ENCODE results near the gene DUOXA2. TPM values are rescaled to one million over a fixed set of nuclear protein-coding genes. Genes with fewer than 3 reads are reported as not detected.

Gene DUOXA2
- total RNA-seq, 1 experiment from 2014 or later, result not detected

DNA sequence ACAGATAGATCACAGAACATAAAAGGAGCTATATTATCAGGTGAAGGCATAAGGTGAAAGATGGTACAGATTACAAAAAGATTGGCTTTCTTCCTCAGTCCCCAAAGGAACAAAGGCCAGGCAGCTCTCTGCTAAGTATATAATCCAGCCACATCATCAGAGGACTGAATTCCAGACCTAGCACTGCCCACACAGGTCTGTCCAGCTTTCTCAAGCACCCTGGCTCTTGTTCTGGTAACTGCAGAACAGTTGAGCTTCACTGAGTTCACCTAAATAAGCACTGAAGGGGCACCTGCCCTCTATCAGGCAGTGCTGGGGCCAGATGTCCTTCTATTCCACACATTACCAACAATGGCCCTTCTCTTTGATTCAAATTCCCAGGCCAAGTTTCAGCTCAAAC is 9.3 kb downstream of the DUOXA2 start:
- BruUV-seq (replicated peaks), result no TSS peak
- in situ Hi-C loops (cut with HindIII; ENCODE audit: low pct_unique_long_range_greater_than_20kb, low sequenced_read_pairs) (no loop called here), intact Hi-C loops (cut with micrococcal nuclease; ENCODE audit: unreplicated experiment) (no loop called here)
- no peaks in the 10 kb centered on the region for H3K9me3 ChIP-seq (ENCODE audit: control insufficient read depth, insufficient read depth, low read depth, low read length)
- H3K36me3 ChIP-seq (ENCODE audit: control insufficient read depth, insufficient read depth, low read length), result no peaks in the 10 kb centered on the region
- ATAC-seq (no peak), DNase-seq (ENCODE audit: low read depth, low spot score) (no peak)
- no peaks in the 10 kb centered on the region for H3K4me1 ChIP-seq (ENCODE audit: control insufficient read depth, insufficient read depth, low read length)
- TF ChIP-seq, protein P1, sequence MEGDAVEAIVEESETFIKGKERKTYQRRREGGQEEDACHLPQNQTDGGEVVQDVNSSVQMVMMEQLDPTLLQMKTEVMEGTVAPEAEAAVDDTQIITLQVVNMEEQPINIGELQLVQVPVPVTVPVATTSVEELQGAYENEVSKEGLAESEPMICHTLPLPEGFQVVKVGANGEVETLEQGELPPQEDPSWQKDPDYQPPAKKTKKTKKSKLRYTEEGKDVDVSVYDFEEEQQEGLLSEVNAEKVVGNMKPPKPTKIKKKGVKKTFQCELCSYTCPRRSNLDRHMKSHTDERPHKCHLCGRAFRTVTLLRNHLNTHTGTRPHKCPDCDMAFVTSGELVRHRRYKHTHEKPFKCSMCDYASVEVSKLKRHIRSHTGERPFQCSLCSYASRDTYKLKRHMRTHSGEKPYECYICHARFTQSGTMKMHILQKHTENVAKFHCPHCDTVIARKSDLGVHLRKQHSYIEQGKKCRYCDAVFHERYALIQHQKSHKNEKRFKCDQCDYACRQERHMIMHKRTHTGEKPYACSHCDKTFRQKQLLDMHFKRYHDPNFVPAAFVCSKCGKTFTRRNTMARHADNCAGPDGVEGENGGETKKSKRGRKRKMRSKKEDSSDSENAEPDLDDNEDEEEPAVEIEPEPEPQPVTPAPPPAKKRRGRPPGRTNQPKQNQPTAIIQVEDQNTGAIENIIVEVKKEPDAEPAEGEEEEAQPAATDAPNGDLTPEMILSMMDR (IDR thresholded peaks at IDR 0.05), result no peak
- TF ChIP-seq SIN3A (IDR thresholded peaks at IDR 0.05; ENCODE audit: borderline replicate concordance, insufficient read depth, low read depth, low read length), result no peak
- TF ChIP-seq POLR2AphosphoS5 (IDR thresholded peaks at IDR 0.05; ENCODE audit: low read depth, low read length), result no peak
- TF ChIP-seq, protein P2, sequence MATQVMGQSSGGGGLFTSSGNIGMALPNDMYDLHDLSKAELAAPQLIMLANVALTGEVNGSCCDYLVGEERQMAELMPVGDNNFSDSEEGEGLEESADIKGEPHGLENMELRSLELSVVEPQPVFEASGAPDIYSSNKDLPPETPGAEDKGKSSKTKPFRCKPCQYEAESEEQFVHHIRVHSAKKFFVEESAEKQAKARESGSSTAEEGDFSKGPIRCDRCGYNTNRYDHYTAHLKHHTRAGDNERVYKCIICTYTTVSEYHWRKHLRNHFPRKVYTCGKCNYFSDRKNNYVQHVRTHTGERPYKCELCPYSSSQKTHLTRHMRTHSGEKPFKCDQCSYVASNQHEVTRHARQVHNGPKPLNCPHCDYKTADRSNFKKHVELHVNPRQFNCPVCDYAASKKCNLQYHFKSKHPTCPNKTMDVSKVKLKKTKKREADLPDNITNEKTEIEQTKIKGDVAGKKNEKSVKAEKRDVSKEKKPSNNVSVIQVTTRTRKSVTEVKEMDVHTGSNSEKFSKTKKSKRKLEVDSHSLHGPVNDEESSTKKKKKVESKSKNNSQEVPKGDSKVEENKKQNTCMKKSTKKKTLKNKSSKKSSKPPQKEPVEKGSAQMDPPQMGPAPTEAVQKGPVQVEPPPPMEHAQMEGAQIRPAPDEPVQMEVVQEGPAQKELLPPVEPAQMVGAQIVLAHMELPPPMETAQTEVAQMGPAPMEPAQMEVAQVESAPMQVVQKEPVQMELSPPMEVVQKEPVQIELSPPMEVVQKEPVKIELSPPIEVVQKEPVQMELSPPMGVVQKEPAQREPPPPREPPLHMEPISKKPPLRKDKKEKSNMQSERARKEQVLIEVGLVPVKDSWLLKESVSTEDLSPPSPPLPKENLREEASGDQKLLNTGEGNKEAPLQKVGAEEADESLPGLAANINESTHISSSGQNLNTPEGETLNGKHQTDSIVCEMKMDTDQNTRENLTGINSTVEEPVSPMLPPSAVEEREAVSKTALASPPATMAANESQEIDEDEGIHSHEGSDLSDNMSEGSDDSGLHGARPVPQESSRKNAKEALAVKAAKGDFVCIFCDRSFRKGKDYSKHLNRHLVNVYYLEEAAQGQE (IDR thresholded peaks at IDR 0.05; ENCODE audit: insufficient read depth in 1 of 2, low read depth in 2 of 2, low read length in 1 of 2), result no peak
- no peak for TF ChIP-seq TCF7L2 (IDR thresholded peaks at IDR 0.05; ENCODE audit: low read depth, low read length)
- H3K27ac ChIP-seq (ENCODE audit: low read length), result no peak overlapping the region
- H3K4me3 ChIP-seq (ENCODE audit: low read depth in 2 of 2, low read length in 2 of 2), result no peak overlapping the region
- ChIA-PET POLR2A (no interaction called here), CTCF (no interaction called here)
- H3K27me3 ChIP-seq (ENCODE audit: control insufficient read depth, insufficient read depth, low read length), result peaks cover 5% of the 10 kb centered on the region

DNA sequence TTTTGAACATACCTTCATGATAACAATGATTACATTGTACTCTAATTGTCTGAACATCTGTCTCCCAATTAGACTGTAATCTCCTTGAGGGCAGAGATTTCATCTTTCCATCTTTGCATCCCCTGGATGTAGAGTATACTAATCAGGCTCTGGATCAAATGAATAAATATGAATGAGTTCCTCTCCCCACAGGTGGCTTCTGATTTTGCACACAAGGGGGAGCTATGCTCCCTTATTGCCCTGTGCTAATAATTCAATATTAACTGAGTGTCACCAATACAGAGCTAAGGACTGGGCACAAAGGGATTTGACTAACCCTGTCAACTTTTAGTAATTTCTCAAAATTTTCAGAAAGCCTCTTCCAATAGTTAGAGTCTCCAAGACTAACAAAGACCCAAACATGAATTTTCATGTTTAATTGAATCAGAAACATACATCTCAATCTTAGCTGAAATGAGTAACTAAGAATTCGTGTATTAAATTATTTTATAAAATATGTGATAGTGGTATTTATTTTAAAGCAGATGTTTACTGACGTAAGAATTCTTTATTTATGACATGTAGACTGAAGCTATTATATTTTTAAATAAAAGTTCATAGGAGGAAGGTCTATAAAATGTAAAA is 12.5 kb downstream of the DUOXA2 start:
- in situ Hi-C loops (cut with HindIII; ENCODE audit: low pct_unique_long_range_greater_than_20kb, low sequenced_read_pairs) (no loop called here), intact Hi-C loops (cut with micrococcal nuclease; ENCODE audit: unreplicated experiment) (no loop called here)
- ChIA-PET POLR2A (no interaction called here), CTCF (interaction anchor here (0.5 to 1.0 kb wide), 6 partner anchors 8 to 148 kb away, joined by 3 to 9 read pairs (median 4); no protein-coding TSS in a partner anchor)
- no TSS peak for BruUV-seq (replicated peaks)
- DNase-seq (ENCODE audit: low read depth, low spot score) (no peak), ATAC-seq (peak; percentile 73)
- H3K4me3 ChIP-seq (ENCODE audit: low read depth in 2 of 2, low read length in 2 of 2), result no peak overlapping the region
- H3K27ac ChIP-seq (ENCODE audit: low read length), result no peak overlapping the region
- no peaks in the 10 kb centered on the region; the same call in 1 of the 2 replicates for H3K36me3 ChIP-seq (ENCODE audit: control insufficient read depth, insufficient read depth, low read length)
- H3K27me3 ChIP-seq (ENCODE audit: control insufficient read depth, insufficient read depth, low read length), result peaks cover 10% of the 10 kb centered on the region
- no peaks in the 10 kb centered on the region for H3K4me1 ChIP-seq (ENCODE audit: control insufficient read depth, insufficient read depth, low read length)
- no peaks in the 10 kb centered on the region for H3K9me3 ChIP-seq (ENCODE audit: control insufficient read depth, insufficient read depth, low read depth, low read length)
- TF ChIP-seq SIN3A (IDR thresholded peaks at IDR 0.05; ENCODE audit: borderline replicate concordance, insufficient read depth, low read depth, low read length) (no peak), POLR2AphosphoS5 (IDR thresholded peaks at IDR 0.05; ENCODE audit: low read depth, low read length) (no peak)
- TF ChIP-seq, protein P1 (IDR thresholded peaks at IDR 0.05), result peak; percentile 83

Measured in Panc1 (cell line).